PFSK-1 (cell line): ENCODE data around the gene NT5M.

Experiments
- SIN3A ChIP-seq: IDR thresholded peaks from 2 replicates; pipeline ENCODE4 v1.6.1; 2012; ENCODE audit warnings: mild to moderate bottlenecking, low read length, moderate library complexity, borderline replicate concordance; ENCODE audit not compliant: insufficient read depth
- TAF1 ChIP-seq: IDR thresholded peaks from 2 replicates; pipeline ENCODE4 v1.6.1; 2012; ENCODE audit warnings: low read length, control low read depth, borderline replicate concordance; ENCODE audit not compliant: insufficient read depth
- TF ChIP-seq, protein P1 (sequence below), 2 experiments: IDR thresholded peaks; 2 replicates each; pipeline versions ENCODE4 v1.6.1 to v1.8.0; 2011 to 2012; ENCODE audit warnings: low read depth in 2 of 2, low read length in 2 of 2, control low read depth in 1 of 2, inconsistent platforms in 1 of 2, mild to moderate bottlenecking in 1 of 2, moderate library complexity in 1 of 2; ENCODE audit not compliant: insufficient read depth in 1 of 2

DNA sequence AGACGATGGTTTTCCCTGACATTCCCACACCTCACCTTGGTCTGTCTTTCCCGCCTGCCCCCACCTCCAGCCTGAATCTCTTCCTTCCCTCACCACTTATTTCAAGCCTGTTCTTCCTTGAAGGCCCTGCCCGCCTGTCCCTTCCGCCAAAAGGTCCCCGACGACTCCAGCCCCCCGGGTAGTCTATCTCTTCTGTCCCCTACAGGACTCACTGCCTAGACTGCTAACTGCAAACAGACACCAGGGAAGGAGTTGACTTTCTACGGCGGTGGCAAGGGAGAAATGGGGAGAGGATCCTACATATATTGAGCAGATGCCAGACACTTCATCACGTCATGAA, 53.7 kb downstream of the NT5M start:
- TF ChIP-seq, protein P1, sequence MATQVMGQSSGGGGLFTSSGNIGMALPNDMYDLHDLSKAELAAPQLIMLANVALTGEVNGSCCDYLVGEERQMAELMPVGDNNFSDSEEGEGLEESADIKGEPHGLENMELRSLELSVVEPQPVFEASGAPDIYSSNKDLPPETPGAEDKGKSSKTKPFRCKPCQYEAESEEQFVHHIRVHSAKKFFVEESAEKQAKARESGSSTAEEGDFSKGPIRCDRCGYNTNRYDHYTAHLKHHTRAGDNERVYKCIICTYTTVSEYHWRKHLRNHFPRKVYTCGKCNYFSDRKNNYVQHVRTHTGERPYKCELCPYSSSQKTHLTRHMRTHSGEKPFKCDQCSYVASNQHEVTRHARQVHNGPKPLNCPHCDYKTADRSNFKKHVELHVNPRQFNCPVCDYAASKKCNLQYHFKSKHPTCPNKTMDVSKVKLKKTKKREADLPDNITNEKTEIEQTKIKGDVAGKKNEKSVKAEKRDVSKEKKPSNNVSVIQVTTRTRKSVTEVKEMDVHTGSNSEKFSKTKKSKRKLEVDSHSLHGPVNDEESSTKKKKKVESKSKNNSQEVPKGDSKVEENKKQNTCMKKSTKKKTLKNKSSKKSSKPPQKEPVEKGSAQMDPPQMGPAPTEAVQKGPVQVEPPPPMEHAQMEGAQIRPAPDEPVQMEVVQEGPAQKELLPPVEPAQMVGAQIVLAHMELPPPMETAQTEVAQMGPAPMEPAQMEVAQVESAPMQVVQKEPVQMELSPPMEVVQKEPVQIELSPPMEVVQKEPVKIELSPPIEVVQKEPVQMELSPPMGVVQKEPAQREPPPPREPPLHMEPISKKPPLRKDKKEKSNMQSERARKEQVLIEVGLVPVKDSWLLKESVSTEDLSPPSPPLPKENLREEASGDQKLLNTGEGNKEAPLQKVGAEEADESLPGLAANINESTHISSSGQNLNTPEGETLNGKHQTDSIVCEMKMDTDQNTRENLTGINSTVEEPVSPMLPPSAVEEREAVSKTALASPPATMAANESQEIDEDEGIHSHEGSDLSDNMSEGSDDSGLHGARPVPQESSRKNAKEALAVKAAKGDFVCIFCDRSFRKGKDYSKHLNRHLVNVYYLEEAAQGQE (IDR thresholded peaks at IDR 0.05; ENCODE audit: insufficient read depth in 1 of 2, low read depth in 2 of 2, low read length in 2 of 2), result no peak
- no peak for TF ChIP-seq SIN3A
- no peak for TF ChIP-seq TAF1
